BJ (cell line): ENCODE measurements around the gene TRABD2A. TPM values are rescaled to one million over a fixed set of nuclear protein-coding genes. Genes with fewer than 3 reads are reported as not detected.
A peak's percentile ranks its signal among the peaks of the same experiment; 100 is the strongest.

Experiments used
- CTCF ChIA-PET: fragments of 350-600 bp; formaldehyde crosslinking; extraction: SDS; loops from one replicate; lab custom pipeline; 2021; ENCODE audit warnings: antibody characterized with exemption, inconsistent platforms; lab: Yijun Ruan, JAX
- POLR2A ChIA-PET: fragments of 300-600 bp; sonication (Branson Sonifier 250); formaldehyde crosslinking; extraction: SDS; loops from one replicate; lab custom pipeline; 2021; ENCODE audit warnings: antibody characterized with exemption; lab: Charles Lee
- DNase-seq: peaks from one replicate; pipeline ENCODE4 v3.0.0-alpha.2; 2011; ENCODE audit warnings: low read depth
- H3K27me3 ChIP-seq: 2 replicates; pipeline ENCODE4 v1.6.0; 2011; ENCODE audit warnings: low read length; ENCODE audit not compliant: control insufficient read depth, insufficient read depth
- H3K36me3 ChIP-seq: 2 replicates; pipeline ENCODE4 v1.5.1; 2011; ENCODE audit warnings: low read length; ENCODE audit not compliant: control insufficient read depth, insufficient read depth
- H3K4me3 ChIP-seq: 2 replicates; pipeline ENCODE4 v1.5.1; 2011; ENCODE audit warnings: low read depth, mild to moderate bottlenecking, control low read depth, low read length
- polyA plus RNA-seq: library from polyadenylated mRNA; depleted of rRNA; stranded (reverse); fragments of >200 nt; gene quantifications from 2 replicates; pipeline ENCODE4 v1.2.3, GENCODE V29; 2011
- TF ChIP-seq, protein P1 (sequence below): IDR thresholded peaks from 2 replicates; pipeline ENCODE4 v1.5.1; 2011; ENCODE audit warnings: low read depth, mild to moderate bottlenecking, control low read depth, inconsistent platforms, low read length, moderate library complexity; ENCODE audit not compliant: insufficient read depth

The TRABD2A gene
- polyA plus RNA-seq, 1 experiment: 3.8 TPM

DNA sequence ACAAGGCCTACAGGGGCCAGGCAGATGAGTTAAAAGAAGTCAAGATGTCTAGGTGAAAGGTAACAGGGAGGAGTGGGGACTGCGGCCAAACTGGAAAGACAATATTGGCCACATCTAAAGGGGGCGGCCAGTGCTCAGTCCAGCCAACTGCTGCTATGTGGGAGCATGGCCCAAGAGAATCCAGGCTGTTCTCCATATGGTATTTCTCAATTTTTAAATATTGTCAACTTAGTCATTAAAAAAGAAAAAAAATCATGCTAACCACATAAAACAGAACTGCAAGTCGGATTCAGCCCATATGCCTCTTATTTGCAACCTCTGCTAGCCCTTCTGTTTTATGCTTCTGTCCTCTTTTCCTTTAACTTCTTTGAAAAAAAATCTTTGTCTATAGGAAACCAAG lies 14.8 kb downstream of the TRABD2A start:
- DNase-seq: no peak
- ChIA-PET POLR2A (no interaction called here), CTCF (interaction anchor here (0.9 to 1.4 kb wide), 2 partner anchors 59 to 125 kb away, joined by 3 to 4 read pairs; no protein-coding TSS in a partner anchor)
- H3K36me3 ChIP-seq: no peaks in the 10 kb centered on the region
- H3K4me3 ChIP-seq: no peak overlapping the region
- no peaks in the 10 kb centered on the region for H3K27me3 ChIP-seq
- TF ChIP-seq, protein P1, sequence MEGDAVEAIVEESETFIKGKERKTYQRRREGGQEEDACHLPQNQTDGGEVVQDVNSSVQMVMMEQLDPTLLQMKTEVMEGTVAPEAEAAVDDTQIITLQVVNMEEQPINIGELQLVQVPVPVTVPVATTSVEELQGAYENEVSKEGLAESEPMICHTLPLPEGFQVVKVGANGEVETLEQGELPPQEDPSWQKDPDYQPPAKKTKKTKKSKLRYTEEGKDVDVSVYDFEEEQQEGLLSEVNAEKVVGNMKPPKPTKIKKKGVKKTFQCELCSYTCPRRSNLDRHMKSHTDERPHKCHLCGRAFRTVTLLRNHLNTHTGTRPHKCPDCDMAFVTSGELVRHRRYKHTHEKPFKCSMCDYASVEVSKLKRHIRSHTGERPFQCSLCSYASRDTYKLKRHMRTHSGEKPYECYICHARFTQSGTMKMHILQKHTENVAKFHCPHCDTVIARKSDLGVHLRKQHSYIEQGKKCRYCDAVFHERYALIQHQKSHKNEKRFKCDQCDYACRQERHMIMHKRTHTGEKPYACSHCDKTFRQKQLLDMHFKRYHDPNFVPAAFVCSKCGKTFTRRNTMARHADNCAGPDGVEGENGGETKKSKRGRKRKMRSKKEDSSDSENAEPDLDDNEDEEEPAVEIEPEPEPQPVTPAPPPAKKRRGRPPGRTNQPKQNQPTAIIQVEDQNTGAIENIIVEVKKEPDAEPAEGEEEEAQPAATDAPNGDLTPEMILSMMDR: no peak

DNA sequence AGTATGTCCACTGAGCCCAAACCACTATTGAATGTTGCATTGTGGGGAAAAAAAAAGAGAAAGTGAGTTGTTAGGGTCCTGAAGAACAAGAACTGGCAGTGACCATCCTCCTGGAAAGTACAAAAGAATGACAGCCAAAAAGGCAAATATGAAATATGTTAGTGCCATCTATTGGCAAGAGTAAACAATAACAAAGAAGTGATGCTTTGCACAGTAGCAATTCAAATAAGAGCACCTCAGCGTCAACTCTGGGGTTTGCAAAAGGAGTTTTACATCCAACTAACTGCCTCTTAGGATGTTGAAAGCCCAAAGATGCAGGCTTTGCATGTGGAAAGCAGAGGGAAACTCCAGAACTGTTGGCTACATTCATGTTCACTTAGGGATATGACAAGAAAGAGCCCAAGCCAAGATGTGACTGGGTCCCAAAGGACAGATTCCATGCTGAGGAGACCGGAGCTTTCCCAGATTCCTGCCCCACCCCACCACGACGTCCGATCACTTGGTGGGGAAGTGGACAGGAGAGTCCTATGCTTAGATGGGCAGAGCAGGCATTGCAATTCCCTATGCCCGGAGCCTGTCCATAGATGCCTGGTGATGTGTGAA lies 15.6 kb downstream of the TRABD2A start:
- no peaks in the 10 kb centered on the region for H3K36me3 ChIP-seq
- POLR2A ChIA-PET: no interaction called here
- H3K4me3 ChIP-seq: no peak overlapping the region
- DNase-seq: no peak
- TF ChIP-seq, protein P1: peak; percentile 23; the same call in 1 of the 2 replicates
- H3K27me3 ChIP-seq: no peaks in the 10 kb centered on the region
- CTCF ChIA-PET: interaction anchor here (0.9 to 1.4 kb wide), 6 partner anchors 15 to 372 kb away, joined by 3 to 4 read pairs (median 3); no protein-coding TSS in a partner anchor

DNA sequence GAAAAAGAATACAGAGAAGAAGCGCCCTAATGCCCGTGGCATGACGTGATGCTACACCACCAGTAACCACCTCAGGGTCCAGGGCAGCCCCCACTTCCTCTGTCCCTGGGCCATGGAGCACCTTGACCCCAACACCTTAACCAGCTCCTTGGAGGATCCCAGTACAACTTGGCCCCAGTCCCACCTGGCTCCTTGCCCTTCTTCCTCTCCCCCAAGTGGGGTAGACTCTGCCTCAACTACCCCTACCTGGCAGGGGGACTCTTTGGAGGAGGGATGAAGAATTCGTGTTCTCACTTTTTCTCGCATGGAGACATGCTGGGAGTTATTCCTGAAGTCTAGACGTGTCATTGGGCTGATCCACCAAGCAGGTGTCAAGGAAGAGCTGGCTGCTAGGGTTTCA lies 18.9 kb downstream of the TRABD2A start:
- ChIA-PET CTCF (interaction anchor here (1.1 to 2.1 kb wide), 3 partner anchors 10 to 396 kb away, joined by 3 to 12 read pairs (median 3); no protein-coding TSS in a partner anchor), POLR2A (no interaction called here)
- no peaks in the 10 kb centered on the region for H3K36me3 ChIP-seq
- H3K27me3 ChIP-seq: no peaks in the 10 kb centered on the region
- no peak overlapping the region for H3K4me3 ChIP-seq
- TF ChIP-seq, protein P1: no peak
- DNase-seq: no peak

GRCh38 chr2:84861539-84861938 lies 19.3 kb downstream of the TRABD2A start:
- no peak overlapping the region for H3K4me3 ChIP-seq
- no peaks in the 10 kb centered on the region for H3K36me3 ChIP-seq
- H3K27me3 ChIP-seq: no peaks in the 10 kb centered on the region
- ChIA-PET POLR2A (no interaction called here), CTCF (interaction anchor here (0.6 to 2.1 kb wide), 3 partner anchors 65 to 396 kb away, joined by 3 to 12 read pairs (median 3); no protein-coding TSS in a partner anchor)
- TF ChIP-seq, protein P1: no peak
- DNase-seq: no peak

DNA sequence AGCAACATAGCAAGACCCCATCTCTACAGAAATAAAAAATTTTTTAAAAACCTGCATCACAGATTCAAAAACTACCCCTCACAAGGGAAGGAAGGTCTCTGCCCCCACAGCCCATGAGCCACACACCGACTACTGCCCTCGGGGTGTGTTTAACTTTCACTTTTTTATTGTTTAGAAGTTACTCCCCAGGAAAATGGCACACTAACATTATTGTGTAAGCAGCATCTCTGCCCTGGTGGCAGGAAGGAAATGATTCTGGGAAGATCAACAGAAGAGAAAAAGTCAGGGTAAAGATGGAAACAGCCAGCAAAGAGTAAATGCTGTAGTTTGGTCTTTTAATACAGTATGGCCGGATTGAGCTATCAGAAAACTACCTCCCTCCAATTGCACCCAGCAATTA lies 21.9 kb downstream of the TRABD2A start:
- no peaks in the 10 kb centered on the region; the same call in 1 of the 2 replicates for H3K27me3 ChIP-seq
- ChIA-PET POLR2A (no interaction called here), CTCF (interaction anchor here (1.6 to 1.7 kb wide), 2 partner anchors 204 to 362 kb away, joined by 6 read pairs; no protein-coding TSS in a partner anchor)
- TF ChIP-seq, protein P1: no peak
- no peaks in the 10 kb centered on the region for H3K36me3 ChIP-seq
- DNase-seq: no peak
- H3K4me3 ChIP-seq: no peak overlapping the region
